HEK293T (cell line): ENCODE data around the gene ZNF488.

Experiments
- BHLHE40 ChIP-seq: fragments of 450-650 bp; IDR thresholded peaks from 2 replicates; pipeline ENCODE4 v1.6.1; 2016; ENCODE audit warnings: mild to moderate bottlenecking, moderate library complexity, borderline replicate concordance
- FOXK2 ChIP-seq: fragments of 450-650 bp; IDR thresholded peaks from 2 replicates; pipeline ENCODE4 v1.6.1; 2016; ENCODE audit warnings: mild to moderate bottlenecking
- L3MBTL2 ChIP-seq: fragments of 450-650 bp; conservative IDR thresholded peaks from 2 replicates; pipeline ENCODE4 v1.6.1; 2016; ENCODE audit warnings: mild to moderate bottlenecking
- LEF1 ChIP-seq: fragments of 450-650 bp; IDR thresholded peaks from 2 replicates; pipeline ENCODE4 v1.6.1; 2017; ENCODE audit warnings: mild to moderate bottlenecking, borderline replicate concordance

- no peak for TF ChIP-seq LEF1
- TF ChIP-seq FOXK2: no peak
- no peak for TF ChIP-seq L3MBTL2
- TF ChIP-seq BHLHE40: no peak
These were observed 24.3 kb downstream of the ZNF488 start for GRCh38 chr10:47359626-47360418.
